Measurements from ENCODE around the gene FSIP1. TPM values are rescaled to one million over a fixed set of nuclear protein-coding genes. Genes with fewer than 3 reads are reported as not detected.

The FSIP1 gene
- polyA plus RNA-seq, 1 experiment: 0.22 TPM

DNA sequence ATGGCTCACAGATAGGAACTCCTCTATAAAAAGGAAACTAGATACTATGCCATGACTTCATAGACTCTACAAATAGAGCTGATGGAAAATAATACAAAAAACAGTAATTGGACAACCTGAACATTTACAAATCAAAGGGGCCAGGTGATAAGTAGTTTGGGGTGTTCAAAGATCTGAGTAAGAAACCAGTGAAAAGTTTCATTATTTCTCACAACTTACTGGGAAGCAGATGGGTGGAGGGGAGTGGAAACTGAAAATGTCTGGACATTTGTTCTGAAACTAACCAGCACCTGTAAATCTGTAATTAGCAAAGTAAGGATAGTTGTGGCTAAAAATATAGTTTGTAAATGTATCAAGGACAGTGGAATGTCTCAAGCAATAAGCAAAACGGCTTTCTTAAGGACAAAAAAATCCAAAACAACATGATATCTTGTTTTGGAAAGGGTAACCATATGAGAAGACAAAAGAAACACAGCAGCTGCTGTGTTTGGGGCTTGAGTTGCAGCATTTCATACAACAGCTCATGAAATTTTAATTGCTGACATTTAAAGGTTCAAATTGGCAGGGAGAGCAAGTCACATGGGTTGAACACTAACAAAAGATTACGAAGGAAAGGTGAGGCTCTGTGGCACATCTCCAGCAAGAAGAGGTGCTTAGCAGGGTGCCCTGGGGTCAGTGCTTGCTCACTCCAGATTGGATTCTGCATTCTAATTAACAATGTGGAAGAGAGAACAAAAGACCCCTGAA is 228.5 kb downstream of the FSIP1 start:
- H3K4me3 ChIP-seq (ENCODE audit: low read depth, low read length): no peak overlapping the region
- TF ChIP-seq, protein P1, sequence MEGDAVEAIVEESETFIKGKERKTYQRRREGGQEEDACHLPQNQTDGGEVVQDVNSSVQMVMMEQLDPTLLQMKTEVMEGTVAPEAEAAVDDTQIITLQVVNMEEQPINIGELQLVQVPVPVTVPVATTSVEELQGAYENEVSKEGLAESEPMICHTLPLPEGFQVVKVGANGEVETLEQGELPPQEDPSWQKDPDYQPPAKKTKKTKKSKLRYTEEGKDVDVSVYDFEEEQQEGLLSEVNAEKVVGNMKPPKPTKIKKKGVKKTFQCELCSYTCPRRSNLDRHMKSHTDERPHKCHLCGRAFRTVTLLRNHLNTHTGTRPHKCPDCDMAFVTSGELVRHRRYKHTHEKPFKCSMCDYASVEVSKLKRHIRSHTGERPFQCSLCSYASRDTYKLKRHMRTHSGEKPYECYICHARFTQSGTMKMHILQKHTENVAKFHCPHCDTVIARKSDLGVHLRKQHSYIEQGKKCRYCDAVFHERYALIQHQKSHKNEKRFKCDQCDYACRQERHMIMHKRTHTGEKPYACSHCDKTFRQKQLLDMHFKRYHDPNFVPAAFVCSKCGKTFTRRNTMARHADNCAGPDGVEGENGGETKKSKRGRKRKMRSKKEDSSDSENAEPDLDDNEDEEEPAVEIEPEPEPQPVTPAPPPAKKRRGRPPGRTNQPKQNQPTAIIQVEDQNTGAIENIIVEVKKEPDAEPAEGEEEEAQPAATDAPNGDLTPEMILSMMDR (IDR thresholded peaks at IDR 0.05; ENCODE audit: insufficient read depth, low read depth, low read length): no peak
- H3K36me3 ChIP-seq (ENCODE audit: control insufficient read depth, insufficient read depth, low read length): no peaks in the 10 kb centered on the region
- POLR2A ChIA-PET: no interaction called here
- no peaks in the 10 kb centered on the region; the same call in 1 of the 2 replicates for H3K27me3 ChIP-seq (ENCODE audit: control insufficient read depth, insufficient read depth, low read length)
- no peak for DNase-seq (ENCODE audit: low read depth)
- CTCF ChIA-PET: interaction anchor here (0.6 to 1.3 kb wide), 5 partner anchors 12 to 75 kb away, joined by 3 to 4 read pairs (median 3); partner anchors contain the start of gene THBS1

DNA sequence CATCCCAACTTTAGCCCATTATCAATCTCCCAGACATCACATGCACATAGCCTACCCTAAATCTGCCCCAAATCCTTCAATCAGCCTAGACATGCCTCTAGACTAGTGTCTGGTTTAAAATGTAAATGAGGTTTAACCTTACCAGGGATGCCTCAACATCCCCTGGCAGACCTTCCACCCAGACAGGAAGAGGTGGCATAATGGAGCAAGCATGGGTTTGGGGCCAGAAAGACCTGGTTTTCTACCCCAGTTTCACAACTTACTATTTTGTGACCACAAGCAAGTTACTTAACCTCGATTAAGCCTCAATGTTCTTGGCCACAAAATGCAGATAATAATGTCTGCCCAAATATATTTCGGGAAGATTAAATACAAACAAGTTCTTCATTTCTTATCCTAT is 230.1 kb downstream of the FSIP1 start:
- Histone ChIP-seq H3K4me3 (ENCODE audit: low read depth, low read length) (no peak overlapping the region), H3K27me3 (ENCODE audit: control insufficient read depth, insufficient read depth, low read length) (no peaks in the 10 kb centered on the region; the same call in 1 of the 2 replicates), H3K36me3 (ENCODE audit: control insufficient read depth, insufficient read depth, low read length) (no peaks in the 10 kb centered on the region)
- POLR2A ChIA-PET: no interaction called here
- CTCF ChIA-PET: interaction anchor here (1.2 kb wide), 1 partner anchor 73 kb away, joined by 4 read pairs; no protein-coding TSS in a partner anchor
- DNase-seq (ENCODE audit: low read depth): no peak
- TF ChIP-seq, protein P1 (IDR thresholded peaks at IDR 0.05; ENCODE audit: insufficient read depth, low read depth, low read length): no peak

- Histone ChIP-seq H3K36me3 (ENCODE audit: control insufficient read depth, insufficient read depth, low read length) (no peaks in the 10 kb centered on the region), H3K4me3 (ENCODE audit: low read depth, low read length) (no peak overlapping the region), H3K27me3 (ENCODE audit: control insufficient read depth, insufficient read depth, low read length) (no peaks in the 10 kb centered on the region; the same call in 1 of the 2 replicates)
- TF ChIP-seq, protein P1 (IDR thresholded peaks at IDR 0.05; ENCODE audit: insufficient read depth, low read depth, low read length): no peak
- ChIA-PET POLR2A (interaction anchor here (0.6 kb wide), 1 partner anchor 79 kb away, joined by 3 read pairs; no protein-coding TSS in a partner anchor), CTCF (no interaction called here)
- no peak for DNase-seq (ENCODE audit: low read depth)
Measured at GRCh38 chr15:39551476-39551875, 231.2 kb downstream of the FSIP1 start.

Other genes starting within 250 kb of the FSIP1 start
- 3,704 and 6,610 TPM in 2 replicates for gene THBS1, start 201.8 kb downstream of the FSIP1 start, polyA plus RNA-seq (2011; rRNA removed)
- 241 and 319 TPM in 2 replicates for gene GPR176, start 137.4 kb upstream of the FSIP1 start, polyA plus RNA-seq (2011; rRNA removed)
- 81.1 and 82.7 TPM in 2 replicates for gene EIF2AK4, start 151.3 kb upstream of the FSIP1 start, polyA plus RNA-seq (2011; rRNA removed)

All from BJ (cell line).